Upper lobe of left lung (tissue), 6 donors: ENCODE measurements around the gene IPO11. TPM values are rescaled to one million over a fixed set of nuclear protein-coding genes. Genes with fewer than 3 reads are reported as not detected.

Experiments
- ATAC-seq, 2 donors: fragments of 200-7000 bp; cut with Tn5 transposase; one replicate each; pipeline ENCODE4 v1.9.1; 2022; ENCODE audit warnings: mild to moderate bottlenecking in 2 of 2, moderate library complexity in 2 of 2; ENCODE audit not compliant: low FRiP score in 2 of 2
- DNase-seq, 2 donors: peaks; one replicate each; pipeline ENCODE4 v3.0.0-alpha.2; 2019 to 2020
- H3K27ac ChIP-seq, 4 donors: fragments of 200-600 bp; sonication (generic); one replicate each; pipeline ENCODE4 v1.5.1; 2016 to 2019
- H3K27me3 ChIP-seq, 4 donors: fragments of 200-600 bp; sonication (generic); one replicate each; pipeline ENCODE4 v1.5.1; 2017 to 2019
- H3K36me3 ChIP-seq, 4 donors: fragments of 200-600 bp; sonication (generic); one replicate each; pipeline ENCODE4 v1.5.1; 2016 to 2019
- H3K4me1 ChIP-seq, 4 donors: fragments of 200-600 bp; sonication (generic); one replicate each; pipeline ENCODE4 v1.5.1; 2018 to 2019
- H3K4me3 ChIP-seq, 4 donors: fragments of 200-600 bp; sonication (generic); one replicate each; pipeline ENCODE4 v1.5.1; 2017 to 2019; ENCODE audit warnings: mild to moderate bottlenecking in 2 of 4, moderate library complexity in 1 of 4
- H3K9me3 ChIP-seq, 4 donors: fragments of 200-600 bp; sonication (generic); one replicate each; pipeline ENCODE4 v1.5.1; 2018 to 2019
- EP300 ChIP-seq, 4 donors: sonication (generic); formaldehyde crosslinking; IDR thresholded peaks; one replicate each; pipeline ENCODE4 v1.5.1; 2017; ENCODE audit warnings: antibody characterized with exemption in 4 of 4, control low read depth in 2 of 4
- POLR2A ChIP-seq, 4 donors: fragments of 450-650 bp; IDR thresholded peaks; one replicate each; pipeline ENCODE4 v1.5.1; 2016 to 2017; ENCODE audit warnings: antibody characterized with exemption in 4 of 4, mild to moderate bottlenecking in 2 of 4
- POLR2AphosphoS5 ChIP-seq, 2 donors: sonication (generic); formaldehyde crosslinking; IDR thresholded peaks; one replicate each; pipeline ENCODE4 v1.5.1; 2017; ENCODE audit warnings: antibody characterized with exemption in 2 of 2
- WGBS, 2 donors: methylation state at CpG; one replicate each; pipeline ENCODE4 v1.1.5; 2017 to 2018; 5-methylcytosine and 5-hydroxymethylcytosine counted together
- total RNA-seq, 6 donors: library from RNA; depleted of rRNA in 4 of 6; stranded (reverse); fragments of >200 nt in 4 of 6; gene quantifications; one replicate each; pipeline versions ENCODE4 v1.1.0 to v1.2.1, GENCODE V29; 2016 to 2021
- TF ChIP-seq, protein P1 (sequence below), 6 experiments: fragments of 450-650 bp in 4 of 6; fragments of 200-600 bp in 2 of 6; sonication (generic) in 2 of 6; IDR thresholded peaks; one replicate each; pipeline ENCODE4 v1.5.1; 2016 to 2019; ENCODE audit warnings: antibody characterized with exemption in 6 of 6
- donor health status: DM: no; HTN: no; CAD: no; lungs with moderate emphysema.
- donor health status: DM: no; HTN: yes; CAD: no; lungs with severe emphysema.

Gene IPO11
- total RNA-seq, 6 donors from 2014 or later = 12.2 to 40.4 (median 18.8) TPM

DNA sequence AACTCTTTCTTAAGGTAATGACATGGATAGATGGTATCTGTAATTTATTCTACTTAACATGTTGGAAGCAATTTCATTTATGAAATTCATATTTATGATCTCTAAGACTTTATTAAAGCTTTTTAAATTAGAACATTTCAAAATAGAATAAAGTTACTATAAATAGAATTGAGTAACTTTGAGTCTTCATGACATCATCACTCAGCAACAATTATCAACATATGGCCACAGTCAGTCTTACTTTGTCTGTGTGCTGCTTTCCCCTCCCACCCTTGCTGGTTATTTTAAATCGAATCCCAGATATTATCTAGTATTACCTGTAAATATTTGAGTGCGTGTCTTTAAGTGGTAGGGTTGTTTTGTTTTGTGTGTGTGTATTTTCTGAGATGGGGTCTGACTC is 65.2 kb downstream of the IPO11 start:
- Histone ChIP-seq H3K27ac (no peak overlapping the region), H3K4me1 (no peaks in the 10 kb centered on the region), H3K9me3 (no peaks in the 10 kb centered on the region), H3K4me3 (no peak overlapping the region), H3K36me3 (peaks cover 0 to 5% (median 0%) of the 10 kb centered on the region in 4 donors), H3K27me3 (no peaks in the 10 kb centered on the region)
- DNase-seq = no peak
- no peak for ATAC-seq
- TF ChIP-seq EP300 (IDR thresholded peaks at IDR 0.05) (no peak), POLR2A (IDR thresholded peaks at IDR 0.05) (no peak), POLR2AphosphoS5 (IDR thresholded peaks at IDR 0.05) (no peak)
- TF ChIP-seq, protein P1, sequence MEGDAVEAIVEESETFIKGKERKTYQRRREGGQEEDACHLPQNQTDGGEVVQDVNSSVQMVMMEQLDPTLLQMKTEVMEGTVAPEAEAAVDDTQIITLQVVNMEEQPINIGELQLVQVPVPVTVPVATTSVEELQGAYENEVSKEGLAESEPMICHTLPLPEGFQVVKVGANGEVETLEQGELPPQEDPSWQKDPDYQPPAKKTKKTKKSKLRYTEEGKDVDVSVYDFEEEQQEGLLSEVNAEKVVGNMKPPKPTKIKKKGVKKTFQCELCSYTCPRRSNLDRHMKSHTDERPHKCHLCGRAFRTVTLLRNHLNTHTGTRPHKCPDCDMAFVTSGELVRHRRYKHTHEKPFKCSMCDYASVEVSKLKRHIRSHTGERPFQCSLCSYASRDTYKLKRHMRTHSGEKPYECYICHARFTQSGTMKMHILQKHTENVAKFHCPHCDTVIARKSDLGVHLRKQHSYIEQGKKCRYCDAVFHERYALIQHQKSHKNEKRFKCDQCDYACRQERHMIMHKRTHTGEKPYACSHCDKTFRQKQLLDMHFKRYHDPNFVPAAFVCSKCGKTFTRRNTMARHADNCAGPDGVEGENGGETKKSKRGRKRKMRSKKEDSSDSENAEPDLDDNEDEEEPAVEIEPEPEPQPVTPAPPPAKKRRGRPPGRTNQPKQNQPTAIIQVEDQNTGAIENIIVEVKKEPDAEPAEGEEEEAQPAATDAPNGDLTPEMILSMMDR (IDR thresholded peaks at IDR 0.05) = no peak
- WGBS, 2 donors = 88% methylated on average over 2 of the region's 2 CpGs

- H3K4me3 ChIP-seq = no peak overlapping the region
- no peak overlapping the region for H3K27ac ChIP-seq
- WGBS, 2 donors = 65 to 77% methylated on average over 2 of the region's 2 CpGs
- no peaks in the 10 kb centered on the region for H3K27me3 ChIP-seq
- TF ChIP-seq POLR2AphosphoS5 (IDR thresholded peaks at IDR 0.05) = no peak
- TF ChIP-seq, protein P1 (IDR thresholded peaks at IDR 0.05) = no peak
- TF ChIP-seq POLR2A (IDR thresholded peaks at IDR 0.05) = no peak
- no peak for TF ChIP-seq EP300 (IDR thresholded peaks at IDR 0.05)
- H3K36me3 ChIP-seq = peaks cover 0 to 11% (median 2%) of the 10 kb centered on the region in 4 donors
- DNase-seq (no peak), ATAC-seq (no peak)
- no peaks in the 10 kb centered on the region for H3K4me1 ChIP-seq
- no peaks in the 10 kb centered on the region for H3K9me3 ChIP-seq
These were observed 71.0 kb downstream of the IPO11 start for GRCh38 chr5:62483556-62483955.

DNA sequence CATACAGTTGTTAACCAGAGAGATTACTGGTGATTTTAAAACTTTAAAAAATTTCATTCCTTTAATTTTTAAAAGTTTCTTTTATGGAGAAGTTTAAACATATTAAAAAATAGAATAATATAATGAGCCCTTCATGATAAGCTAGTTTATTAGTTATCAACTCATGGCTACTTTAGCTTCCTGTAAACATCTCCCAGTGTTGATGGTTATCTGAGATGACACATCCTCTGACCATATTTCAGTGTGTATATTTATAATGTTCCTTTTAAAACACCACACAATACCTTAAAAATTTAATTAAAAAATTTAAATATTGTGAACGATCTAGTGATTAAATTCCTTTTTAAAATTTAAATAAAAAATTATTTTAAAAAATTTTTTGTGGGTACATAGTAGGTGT is 74.1 kb downstream of the IPO11 start:
- peaks cover 0 to 29% (median 2%) of the 10 kb centered on the region in 4 donors for H3K36me3 ChIP-seq
- no peaks in the 10 kb centered on the region for H3K27me3 ChIP-seq
- H3K4me1 ChIP-seq = no peaks in the 10 kb centered on the region
- 67 to 72% methylated on average over 1 of the region's 1 CpG for WGBS, 2 donors
- TF ChIP-seq EP300 (IDR thresholded peaks at IDR 0.05) (no peak), POLR2A (IDR thresholded peaks at IDR 0.05) (no peak), POLR2AphosphoS5 (IDR thresholded peaks at IDR 0.05) (no peak)
- TF ChIP-seq, protein P1 (IDR thresholded peaks at IDR 0.05) = no peak
- H3K4me3 ChIP-seq = no peak overlapping the region
- H3K9me3 ChIP-seq = no peaks in the 10 kb centered on the region
- ATAC-seq (no peak), DNase-seq (no peak)
- H3K27ac ChIP-seq = no peak overlapping the region

DNA sequence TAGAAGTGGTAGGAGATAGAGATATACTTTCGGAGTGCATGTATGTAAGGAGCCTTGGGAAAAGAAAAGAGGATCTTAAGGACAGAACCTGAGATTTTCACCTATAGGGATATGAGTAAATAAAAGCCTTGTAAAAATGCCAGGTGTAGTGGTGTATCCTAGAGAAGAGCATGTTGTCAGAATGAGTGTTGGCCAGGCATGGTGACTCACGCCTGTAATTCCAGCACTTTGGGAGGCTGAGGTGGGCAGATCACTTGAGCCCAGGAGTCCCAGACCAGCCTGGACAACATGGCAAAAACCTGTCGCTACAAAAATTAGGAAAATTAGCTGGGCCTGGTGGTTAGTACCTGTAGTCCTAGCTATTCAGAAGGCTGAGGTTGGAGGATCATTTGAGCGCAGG is 76.0 kb downstream of the IPO11 start:
- Histone ChIP-seq H3K9me3 (no peaks in the 10 kb centered on the region), H3K27ac (no peak overlapping the region), H3K36me3 (peaks cover 0 to 33% (median 2%) of the 10 kb centered on the region in 4 donors), H3K4me1 (no peaks in the 10 kb centered on the region), H3K4me3 (no peak overlapping the region), H3K27me3 (no peaks in the 10 kb centered on the region)
- 71 to 84% methylated on average over 4 of the region's 4 CpGs for WGBS, 2 donors
- no peak for DNase-seq
- no peak for ATAC-seq
- TF ChIP-seq EP300 (IDR thresholded peaks at IDR 0.05) (no peak), POLR2AphosphoS5 (IDR thresholded peaks at IDR 0.05) (no peak)
- TF ChIP-seq, protein P1 (IDR thresholded peaks at IDR 0.05) = no peak

DNA sequence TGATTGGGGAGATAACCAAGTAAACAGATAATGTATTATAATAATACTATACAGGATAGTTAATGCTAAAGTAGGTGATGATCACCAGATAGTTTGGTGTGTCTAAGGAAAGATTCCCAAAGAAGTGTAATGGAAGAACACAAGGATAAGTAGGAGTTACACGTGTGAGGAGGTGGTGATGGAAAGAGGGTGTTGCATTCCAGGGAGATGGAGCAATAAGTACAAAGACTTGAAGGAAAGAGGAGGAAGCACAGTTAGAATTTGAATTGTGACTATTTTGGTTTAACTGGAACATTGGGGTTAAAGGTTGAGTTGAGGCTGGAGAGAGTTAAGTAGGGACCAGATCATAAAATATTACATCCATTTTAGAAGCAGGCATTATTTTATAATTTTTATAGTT is 76.9 kb downstream of the IPO11 start:
- WGBS, 2 donors = 50 to 61% methylated on average over 1 of the region's 1 CpG
- TF ChIP-seq, protein P1 (IDR thresholded peaks at IDR 0.05) = no peak
- TF ChIP-seq POLR2A (IDR thresholded peaks at IDR 0.05) (no peak), POLR2AphosphoS5 (IDR thresholded peaks at IDR 0.05) (no peak), EP300 (IDR thresholded peaks at IDR 0.05) (no peak)
- Histone ChIP-seq H3K27me3 (no peaks in the 10 kb centered on the region), H3K36me3 (peaks cover 0 to 27% (median 2%) of the 10 kb centered on the region in 4 donors), H3K9me3 (no peaks in the 10 kb centered on the region), H3K4me3 (no peak overlapping the region), H3K4me1 (no peaks in the 10 kb centered on the region), H3K27ac (no peak overlapping the region)
- no peak for DNase-seq
- no peak for ATAC-seq
